Mammary epithelial cell (primary cell): ENCODE measurements around the gene SLCO6A1.

Experiments used
- CTCF ChIP-seq, 2 donors: IDR thresholded peaks in 1 of 2; conservative IDR thresholded peaks in 1 of 2; 2 replicates each; pipeline ENCODE4 v1.5.1; 2011 to 2012; ENCODE audit warnings: inconsistent platforms in 2 of 2, low read length in 2 of 2, mild to moderate bottlenecking in 2 of 2, control low read depth in 1 of 2, low read depth in 1 of 2; ENCODE audit not compliant: insufficient read depth in 1 of 2; ENCODE audit errors: extremely low read depth in 1 of 2
- EZH2 ChIP-seq: IDR thresholded peaks from 2 replicates; pipeline ENCODE4 v1.6.1; 2012; ENCODE audit warnings: low read length, inconsistent platforms, borderline replicate concordance

DNA sequence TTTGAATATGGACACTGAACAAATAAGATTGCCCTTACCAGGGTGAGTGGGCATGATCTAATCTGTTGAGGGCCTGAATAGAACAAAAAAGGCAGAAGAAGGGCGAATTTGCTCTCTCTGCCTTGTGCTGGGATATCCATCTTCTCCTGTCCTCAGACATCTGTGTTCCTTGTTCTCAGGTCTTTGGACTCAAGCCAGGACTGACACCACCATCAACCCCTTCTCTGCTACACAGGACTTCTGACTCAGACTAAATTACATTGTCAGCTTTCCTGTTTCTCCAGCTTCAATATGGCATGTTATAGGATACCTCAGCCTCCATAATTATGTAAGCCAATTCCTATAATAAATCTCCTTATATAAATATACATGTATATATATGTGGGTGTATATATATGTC, 40.8 kb upstream of the SLCO6A1 start:
- no peak for TF ChIP-seq CTCF (conservative IDR thresholded peaks at IDR 0.05 in 1 of 2, IDR thresholded peaks at IDR 0.05 in 1 of 2; ENCODE audit: extremely low read depth in 1 of 2, insufficient read depth in 1 of 2, low read depth in 1 of 2, low read length in 2 of 2)
- no peak for TF ChIP-seq EZH2
